A204.1 (cell line): ENCODE data around the gene ARAP3.
"Not testable (repeated sequence)": the region's sequence is repeated elsewhere in the genome, so short reads cannot be mapped to it uniquely, and the experiment has no call there.

ENCODE experiments used
- FAIRE-seq: peaks from 2 replicates; lab custom pipeline; 2012; peaks lifted over from hg19 to GRCh38; lab: Jason Lieb, UNC

Gene ARAP3

GRCh38 chr5:141681695-141682641 is at the start of gene ARAP3:
Gene ARAP3 (minus strand): TSS chr5:141682230. CDS start chr5:141680486, 1,744 bp downstream.
- FAIRE-seq = no peak

DNA sequence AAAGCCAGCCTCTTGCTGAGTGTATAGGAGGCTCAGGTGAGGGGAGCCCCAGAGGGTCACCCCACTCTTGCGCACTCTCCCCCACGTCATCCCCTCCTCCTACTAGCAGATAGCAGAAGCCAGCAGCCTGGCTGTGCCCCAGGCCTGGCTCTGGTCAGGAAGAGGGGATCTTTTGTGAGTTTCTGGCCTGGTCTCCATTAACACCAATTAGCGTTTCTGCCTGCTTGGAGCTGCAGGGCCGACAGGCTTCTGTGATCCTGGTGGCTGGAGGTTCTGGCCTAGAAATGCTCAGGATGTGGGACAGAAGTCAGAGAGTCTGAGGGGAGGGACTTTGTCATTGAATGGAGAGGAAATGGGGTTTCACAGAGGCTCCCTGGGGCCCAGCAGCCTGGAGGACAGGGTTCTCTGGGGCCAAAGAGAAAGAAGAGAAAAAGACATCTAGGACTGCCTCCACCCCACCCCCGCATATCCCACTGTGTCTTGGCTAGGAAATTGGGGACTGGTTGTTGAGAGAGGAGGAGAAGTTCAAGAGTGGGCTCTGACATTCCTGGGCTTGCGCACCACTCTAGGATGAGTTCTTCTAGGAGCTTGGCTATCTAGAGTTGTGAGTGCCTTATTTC is 47.5 kb upstream of the ARAP3 start:
- no peak for FAIRE-seq

DNA sequence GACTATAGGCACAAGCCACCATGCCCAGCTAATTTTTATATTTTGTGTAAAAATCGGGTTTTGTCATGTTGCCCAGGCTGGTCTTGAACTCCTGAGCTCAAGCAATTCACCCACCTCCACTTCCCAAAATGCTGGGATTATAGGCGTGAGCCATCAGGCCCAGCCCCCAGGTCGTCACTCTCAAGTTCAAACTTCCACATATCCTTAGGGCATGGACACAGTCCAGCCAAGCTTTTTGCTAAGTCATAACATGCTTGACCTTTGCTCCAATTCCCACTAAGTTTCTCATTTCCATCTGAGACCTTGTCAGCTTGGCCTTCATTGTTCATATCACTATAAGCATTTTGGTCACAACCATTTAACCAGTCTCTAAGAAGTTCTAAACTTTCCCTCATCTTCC is 43.9 kb upstream of the ARAP3 start:
- FAIRE-seq = no peak

DNA sequence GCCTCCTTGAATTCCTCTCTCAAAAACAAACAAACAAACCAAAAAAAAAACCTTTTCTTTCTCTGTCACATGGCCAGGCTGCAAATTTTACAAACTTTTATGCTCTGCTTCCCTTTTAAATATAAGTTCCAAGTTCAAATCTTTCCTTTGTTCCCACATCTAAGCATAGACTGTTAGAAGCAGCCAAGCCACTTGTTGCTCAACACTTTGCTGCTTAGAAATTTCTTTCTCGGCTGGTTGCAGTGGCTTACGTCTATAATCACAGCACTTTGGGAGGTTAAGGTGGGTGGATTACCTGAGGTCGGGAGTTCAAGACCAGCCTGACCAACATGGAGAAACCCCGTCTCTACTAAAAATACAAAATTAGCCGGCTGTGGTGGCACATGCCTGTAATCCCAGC is 43.1 kb upstream of the ARAP3 start:
- not testable (repeated sequence) for FAIRE-seq

DNA sequence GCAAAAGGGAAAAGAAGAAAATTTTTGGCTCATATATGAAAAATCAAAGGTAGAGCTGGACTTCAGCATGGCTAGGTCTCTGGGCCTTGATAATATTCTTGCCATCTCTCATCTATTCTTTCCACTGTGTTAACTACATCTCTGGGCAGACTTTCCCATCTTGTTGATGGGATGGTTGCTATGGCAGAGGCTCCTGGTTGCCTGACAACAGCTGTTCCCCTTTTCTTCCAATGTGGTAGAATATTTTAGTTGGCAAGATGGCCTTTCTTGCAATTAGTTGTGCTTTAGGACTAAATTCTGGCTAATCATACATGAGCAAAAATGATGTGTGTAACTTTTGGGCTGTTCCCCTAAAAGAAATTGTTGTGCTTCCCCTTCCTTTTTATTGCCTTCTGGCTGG is 40.2 kb upstream of the ARAP3 start:
- FAIRE-seq = no peak

DNA sequence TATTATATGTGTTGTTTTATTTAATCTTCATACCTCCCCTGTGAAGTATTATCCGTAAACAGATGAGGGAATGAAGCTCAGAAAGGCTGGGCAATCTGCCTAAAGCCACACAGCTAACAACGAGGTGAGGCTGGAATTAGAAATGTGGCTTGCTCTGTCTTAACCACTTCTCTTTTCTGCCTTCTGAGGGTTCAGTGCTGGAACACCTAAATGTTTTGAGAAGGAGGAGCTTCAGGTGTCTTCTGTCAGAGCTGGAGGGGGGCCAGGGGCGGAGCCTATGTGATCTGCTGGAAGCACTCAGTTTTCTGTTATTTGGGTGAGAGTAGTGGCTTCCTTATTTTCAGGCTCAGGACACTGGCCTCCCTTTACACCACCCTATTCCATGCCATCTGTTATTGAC is 35.0 kb upstream of the ARAP3 start:
- FAIRE-seq = no peak

GRCh38 chr5:141716468-141716867 is 34.4 kb upstream of the ARAP3 start:
- FAIRE-seq = no peak

DNA sequence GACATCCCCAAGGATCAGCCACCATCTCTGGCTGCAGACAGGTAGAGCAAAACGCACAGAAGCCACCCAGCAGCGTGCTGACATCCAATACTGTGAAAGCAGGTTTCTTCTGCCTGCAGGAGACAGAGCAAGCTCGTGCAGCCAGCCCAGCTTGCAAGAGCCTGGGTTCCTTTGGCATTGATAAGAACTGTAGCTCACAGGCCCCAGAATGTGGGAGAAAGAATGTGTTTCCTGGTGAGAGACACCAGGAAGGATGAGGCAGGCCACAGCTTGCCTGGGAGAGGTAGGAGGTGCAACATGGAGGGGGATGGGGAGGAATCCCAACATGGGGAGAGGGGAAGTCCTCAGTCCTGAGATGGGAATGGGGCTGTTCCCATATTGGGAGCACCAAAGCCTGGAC is 34.0 kb upstream of the ARAP3 start:
- FAIRE-seq = no peak

DNA sequence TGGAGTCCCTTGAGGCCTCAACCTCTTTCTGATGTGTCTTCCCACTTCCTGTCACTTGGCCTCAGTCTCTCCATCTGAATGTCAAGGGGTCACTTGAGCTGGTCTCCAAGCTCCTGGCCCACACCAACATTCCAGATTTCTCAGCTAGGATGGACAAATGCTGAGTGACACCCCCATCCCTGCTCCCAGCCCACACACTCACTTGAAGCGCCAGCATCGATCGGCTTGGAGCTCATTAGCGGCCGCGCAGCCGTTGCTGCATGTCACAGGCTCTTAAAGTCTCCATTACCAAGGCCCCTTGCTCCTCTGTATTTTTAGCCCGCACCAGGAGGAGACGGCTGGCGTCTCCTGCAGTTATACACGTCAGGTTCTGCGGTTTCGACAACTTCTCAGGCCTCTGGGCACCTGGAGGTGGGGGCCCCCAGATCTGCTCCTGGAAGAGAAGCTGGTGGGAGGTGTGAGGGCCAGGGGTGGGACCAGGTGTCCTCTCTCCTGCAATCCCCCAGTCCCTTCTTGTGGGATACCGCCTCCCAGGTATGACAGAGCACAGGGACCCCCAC is 33.4 kb upstream of the ARAP3 start:
- no peak for FAIRE-seq

DNA sequence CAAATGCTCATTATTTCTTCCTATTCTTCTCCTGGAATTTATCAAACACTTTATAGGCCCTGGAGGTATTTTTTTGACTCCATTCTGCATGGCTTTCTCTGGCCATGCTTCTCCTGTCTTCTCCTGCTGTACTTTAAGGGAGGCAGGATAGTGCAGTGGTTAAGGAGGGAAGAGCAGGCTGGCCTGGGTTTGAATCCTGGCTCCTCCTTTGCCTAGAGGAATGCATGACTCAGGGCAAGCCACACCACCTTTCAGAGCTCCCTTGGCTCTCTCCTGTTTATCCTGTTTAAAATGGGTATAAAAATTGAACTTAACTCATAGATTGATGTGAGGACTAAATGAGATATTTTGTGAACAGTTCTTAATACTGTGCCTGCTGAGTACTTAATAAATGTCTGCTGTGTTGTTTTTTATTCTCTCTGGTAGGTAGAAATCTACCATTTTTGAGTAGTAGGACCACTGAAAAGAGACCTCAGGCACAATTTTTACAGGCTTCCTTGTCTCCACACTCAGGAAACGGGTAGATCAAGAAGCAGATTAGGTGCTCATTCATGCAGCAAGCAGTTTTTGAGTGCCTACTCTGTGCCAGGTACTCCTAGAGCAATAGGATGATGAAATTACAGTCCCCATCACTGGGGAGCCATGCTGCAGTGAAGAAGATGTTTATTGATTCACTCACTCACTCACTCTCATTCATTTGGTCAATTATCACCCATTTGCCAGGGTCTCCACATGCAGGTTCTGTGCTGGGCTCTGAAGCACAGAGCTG is 32.7 kb upstream of the ARAP3 start:
- no peak for FAIRE-seq

DNA sequence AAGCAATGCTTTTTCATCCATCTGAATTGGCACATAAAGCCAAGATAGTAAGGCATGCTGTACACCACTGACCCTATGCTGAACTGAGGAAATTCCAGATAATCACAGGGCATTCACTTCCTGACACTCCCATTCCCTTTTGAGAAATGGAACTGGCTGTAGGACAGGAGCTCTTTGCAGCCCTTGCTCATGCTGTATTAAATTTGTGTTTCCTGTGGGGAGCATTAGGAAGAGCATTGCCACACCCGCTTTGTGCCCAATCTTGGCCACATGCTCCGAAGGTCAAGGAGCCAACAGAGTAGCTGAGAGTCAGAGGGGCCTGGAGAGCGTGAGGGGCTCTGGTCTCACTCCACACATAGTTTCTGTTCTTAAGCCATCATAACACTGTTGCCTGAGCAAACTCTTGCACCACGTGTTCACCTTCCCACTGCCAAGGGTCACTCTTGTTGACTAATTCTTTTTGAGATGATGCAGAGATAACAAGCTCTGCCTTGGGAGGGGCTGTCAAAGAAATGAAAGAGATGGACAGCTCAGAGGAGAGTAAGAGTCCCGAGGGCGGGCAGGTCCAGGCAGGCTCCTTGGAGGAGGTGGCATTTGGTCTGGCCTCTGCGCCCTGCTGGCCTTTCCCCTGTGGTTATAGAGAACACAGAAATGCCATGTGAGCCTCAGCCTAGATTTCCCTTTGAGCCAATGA is 31.7 kb upstream of the ARAP3 start:
- no peak for FAIRE-seq

DNA sequence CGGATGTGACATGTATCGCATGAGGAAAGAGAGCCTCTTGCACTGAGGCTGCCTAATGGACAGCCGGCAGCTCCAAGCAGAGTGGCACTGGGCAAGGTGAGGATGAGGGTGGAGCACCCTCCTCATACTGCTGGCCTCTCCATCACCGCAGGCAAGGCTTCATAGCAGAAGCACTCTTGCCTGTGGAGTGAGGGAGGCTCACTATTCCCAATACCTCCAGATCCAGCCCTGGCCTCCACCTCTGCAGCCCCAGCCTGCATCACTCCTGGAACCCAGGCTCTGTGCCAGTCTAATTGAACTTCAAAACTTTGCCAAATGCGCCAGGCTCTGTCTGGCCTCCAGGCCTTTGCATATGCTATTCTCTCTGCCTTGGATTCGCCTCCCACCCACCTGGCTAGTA is 29.7 kb upstream of the ARAP3 start:
- FAIRE-seq = no peak

- no peak for FAIRE-seq
Measured at GRCh38 chr5:141709699-141710267, 27.8 kb upstream of the ARAP3 start.

DNA sequence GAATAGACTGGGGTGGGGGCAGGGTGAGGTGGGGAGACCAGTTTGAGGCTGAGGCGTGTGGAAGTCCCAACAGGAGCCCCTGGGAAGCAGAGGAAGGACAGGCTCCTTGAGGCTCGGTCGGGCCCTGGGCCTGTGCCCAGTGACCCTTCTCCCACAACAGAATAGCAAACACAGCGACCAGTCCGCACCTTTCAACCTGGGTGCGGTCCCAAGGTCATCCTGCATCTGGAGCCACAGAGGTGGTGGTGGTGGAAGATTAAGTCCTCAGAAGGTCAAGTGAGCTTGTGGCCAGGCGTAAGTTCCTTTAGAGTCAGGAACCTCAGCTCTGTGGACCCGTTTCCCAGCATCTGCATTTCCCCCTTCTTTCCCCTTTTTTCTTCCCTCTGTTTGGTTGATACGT is 26.0 kb upstream of the ARAP3 start:
- no peak for FAIRE-seq

GRCh38 chr5:141707510-141707909 is 25.5 kb upstream of the ARAP3 start:
- FAIRE-seq = no peak

GRCh38 chr5:141706121-141706520 is 24.1 kb upstream of the ARAP3 start:
- no peak for FAIRE-seq

GRCh38 chr5:141705469-141705868 is 23.4 kb upstream of the ARAP3 start:
- no peak for FAIRE-seq

GRCh38 chr5:141704782-141705297 is 22.8 kb upstream of the ARAP3 start:
- no peak for FAIRE-seq

- FAIRE-seq = no peak
Measured at GRCh38 chr5:141703133-141703561, 21.1 kb upstream of the ARAP3 start.

GRCh38 chr5:141701360-141702119 is 19.5 kb upstream of the ARAP3 start:
- FAIRE-seq = no peak

GRCh38 chr5:141697586-141697985 is 15.6 kb upstream of the ARAP3 start:
- no peak for FAIRE-seq
